RWPE2 (cell line): ENCODE measurements around the gene HOXC5.

ENCODE experiments used
- ATAC-seq: fragments of 200-7000 bp; cut with Tn5 transposase; 3 replicates; pipeline ENCODE4 v1.9.1; 2021; ENCODE audit warnings: low read depth
- DNase-seq: peaks from one replicate; pipeline ENCODE4 v3.0.0-alpha.2; 2020; ENCODE audit warnings: low spot score
- H3K27ac ChIP-seq: fragments of 450-650 bp; 2 replicates; pipeline ENCODE4 v1.5.1; 2017; ENCODE audit warnings: mild to moderate bottlenecking; ENCODE audit not compliant: poor library complexity, severe bottlenecking
- H3K27me3 ChIP-seq: fragments of 250-450 bp; sonication (Bioruptor Pico); 2 replicates; pipeline ENCODE4 v1.5.1; 2021; ENCODE audit warnings: mild to moderate bottlenecking, moderate library complexity; ENCODE audit not compliant: insufficient read depth, poor library complexity, severe bottlenecking
- H3K36me3 ChIP-seq: fragments of 250-450 bp; sonication (Bioruptor Pico); 2 replicates; pipeline ENCODE4 v1.5.1; 2020; ENCODE audit warnings: low read depth, mild to moderate bottlenecking, moderate library complexity
- H3K4me1 ChIP-seq: fragments of 250-450 bp; sonication (Bioruptor Pico); 2 replicates; pipeline ENCODE4 v1.5.1; 2021; ENCODE audit warnings: mild to moderate bottlenecking, moderate library complexity; ENCODE audit not compliant: insufficient read depth, poor library complexity, severe bottlenecking
- H3K4me3 ChIP-seq: fragments of 250-450 bp; sonication (Bioruptor Pico); 2 replicates; pipeline ENCODE4 v1.5.1; 2021; ENCODE audit warnings: mild to moderate bottlenecking, moderate library complexity; ENCODE audit not compliant: severe bottlenecking
- H3K9me3 ChIP-seq: fragments of 250-450 bp; sonication (Bioruptor Pico); 2 replicates; pipeline ENCODE4 v1.5.1; 2021; ENCODE audit warnings: mild to moderate bottlenecking, moderate library complexity; ENCODE audit not compliant: severe bottlenecking
- CTCF ChIP-seq: fragments of 450-650 bp; IDR thresholded peaks from one replicate; pipeline ENCODE4 v1.5.1; 2017; ENCODE audit warnings: mild to moderate bottlenecking, moderate library complexity; ENCODE audit not compliant: poor library complexity, severe bottlenecking

The HOXC5 gene

DNA sequence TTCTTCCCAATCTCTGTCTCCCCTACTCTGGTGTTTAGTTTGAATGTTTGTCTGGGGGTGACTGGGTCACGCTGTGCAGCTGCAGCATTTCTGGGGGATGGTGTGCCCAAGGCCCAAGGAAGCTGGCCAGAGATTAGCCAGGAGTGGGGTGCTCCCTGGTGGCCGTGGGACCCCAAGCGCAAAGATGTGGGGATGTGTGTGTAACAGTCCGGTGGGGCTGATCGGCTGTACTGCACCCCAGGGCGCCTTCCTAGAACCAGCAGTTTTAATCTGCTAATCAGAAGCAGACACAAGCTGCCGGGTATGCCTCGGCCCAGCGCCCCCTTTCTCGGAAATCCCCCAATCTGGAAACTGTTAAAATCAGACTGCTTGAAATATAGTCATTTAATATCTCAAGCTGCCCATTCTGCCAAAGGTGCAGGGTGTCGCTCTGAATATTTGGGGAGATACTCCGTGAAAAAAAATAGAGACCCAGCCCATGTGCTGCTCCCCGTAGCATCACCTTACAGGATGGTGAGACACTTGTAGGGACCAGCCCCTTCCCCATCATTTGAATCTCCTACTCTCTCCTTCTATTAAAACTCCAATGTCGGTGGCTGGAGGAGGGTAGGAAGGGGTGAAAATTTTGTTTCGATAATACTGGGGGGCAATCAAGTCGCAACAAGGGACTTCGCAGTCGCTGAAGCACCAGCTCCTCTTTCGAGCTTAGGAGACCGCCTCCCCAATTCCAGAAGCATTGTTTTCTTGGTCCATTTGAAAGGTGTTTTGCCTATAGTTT is 28.6 kb upstream of the HOXC5 start:
- no peak for DNase-seq

DNA sequence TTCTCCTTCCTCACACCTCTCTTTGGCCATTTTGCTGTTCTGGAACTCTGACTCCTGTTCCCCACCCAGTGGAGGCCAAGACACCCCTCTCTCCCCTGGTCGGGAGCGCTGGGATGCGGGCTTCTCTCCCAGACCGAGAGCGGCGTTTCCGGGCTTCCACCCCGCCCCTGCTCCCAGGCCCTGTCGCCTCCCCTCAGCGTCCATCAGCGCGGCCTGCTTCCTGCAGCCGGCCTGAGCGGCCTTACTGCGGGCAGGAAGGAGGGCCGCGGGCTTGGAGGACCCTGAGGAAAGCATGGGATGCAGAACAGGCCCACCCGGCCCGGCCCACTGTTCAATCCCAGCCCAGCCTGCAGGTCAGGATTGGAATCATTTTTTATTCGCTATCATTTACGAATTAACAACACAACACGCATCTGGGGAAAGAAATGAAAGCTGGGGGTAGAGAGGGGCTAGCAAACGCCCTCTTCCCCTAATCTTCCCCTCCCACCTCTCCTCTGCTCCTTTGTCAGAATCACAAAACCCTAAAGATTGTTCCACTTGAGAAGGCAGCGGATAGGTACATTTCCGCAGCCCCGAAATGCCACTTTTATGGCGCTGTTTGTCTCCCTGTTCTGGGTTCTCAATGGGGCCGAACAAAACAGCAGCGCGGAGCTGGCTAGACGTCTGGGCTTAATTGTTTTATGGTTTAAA is 27.9 kb upstream of the HOXC5 start:
- no peaks in the 10 kb centered on the region for H3K9me3 ChIP-seq

More for the DNA sequence above, 28.6 kb upstream of the HOXC5 start:
- H3K36me3 ChIP-seq = no peaks in the 10 kb centered on the region
- no peaks in the 10 kb centered on the region for H3K9me3 ChIP-seq
- H3K27ac ChIP-seq = no peak overlapping the region
- TF ChIP-seq CTCF = peak; percentile 20
- no peak for ATAC-seq
- no peaks in the 10 kb centered on the region for H3K4me1 ChIP-seq
- H3K27me3 ChIP-seq = peaks cover 86% of the 10 kb centered on the region
- H3K4me3 ChIP-seq = no peak overlapping the region

GRCh38 chr12:54005531-54005852 is 27.4 kb upstream of the HOXC5 start:
- DNase-seq = no peak
- Histone ChIP-seq H3K4me3 (no peak overlapping the region), H3K36me3 (no peaks in the 10 kb centered on the region), H3K9me3 (no peaks in the 10 kb centered on the region), H3K27me3 (peaks cover 87% of the 10 kb centered on the region), H3K27ac (no peak overlapping the region), H3K4me1 (no peaks in the 10 kb centered on the region)
- no peak for ATAC-seq
- no peak for TF ChIP-seq CTCF

More for the DNA sequence above, 27.9 kb upstream of the HOXC5 start:
- no peak for DNase-seq
- H3K27me3 ChIP-seq = peaks cover 87% of the 10 kb centered on the region
- TF ChIP-seq CTCF = no peak
- H3K27ac ChIP-seq = no peak overlapping the region
- no peak overlapping the region for H3K4me3 ChIP-seq
- no peak for ATAC-seq
- no peaks in the 10 kb centered on the region for H3K4me1 ChIP-seq
- no peaks in the 10 kb centered on the region for H3K36me3 ChIP-seq

- H3K27me3 ChIP-seq = peaks cover 87% of the 10 kb centered on the region
- H3K4me1 ChIP-seq = no peaks in the 10 kb centered on the region
- H3K9me3 ChIP-seq = no peaks in the 10 kb centered on the region
- no peaks in the 10 kb centered on the region for H3K36me3 ChIP-seq
- DNase-seq (no peak), ATAC-seq (peak; percentile 71)
- peak overlapping the region; percentile 5 for H3K4me3 ChIP-seq
- peak; percentile 90 for TF ChIP-seq CTCF
- no peak overlapping the region for H3K27ac ChIP-seq
Observed at GRCh38 chr12:54005853-54006558, 26.8 kb upstream of the HOXC5 start.
